NT2/D1 (cell line): ENCODE results near the gene GCK.

ENCODE experiments used
- SUZ12 ChIP-seq: IDR thresholded peaks from 2 replicates; pipeline ENCODE4 v1.6.1; 2011; ENCODE audit not compliant: insufficient read length, insufficient read depth; ENCODE audit errors: extremely low read depth
- YY1 ChIP-seq: IDR thresholded peaks from 2 replicates; pipeline ENCODE4 v1.6.1; 2011; ENCODE audit not compliant: insufficient read length, insufficient read depth
- ZNF274 ChIP-seq: IDR thresholded peaks from 2 replicates; pipeline ENCODE4 v1.6.1; 2011; ENCODE audit warnings: mild to moderate bottlenecking, low read depth, low read length

DNA sequence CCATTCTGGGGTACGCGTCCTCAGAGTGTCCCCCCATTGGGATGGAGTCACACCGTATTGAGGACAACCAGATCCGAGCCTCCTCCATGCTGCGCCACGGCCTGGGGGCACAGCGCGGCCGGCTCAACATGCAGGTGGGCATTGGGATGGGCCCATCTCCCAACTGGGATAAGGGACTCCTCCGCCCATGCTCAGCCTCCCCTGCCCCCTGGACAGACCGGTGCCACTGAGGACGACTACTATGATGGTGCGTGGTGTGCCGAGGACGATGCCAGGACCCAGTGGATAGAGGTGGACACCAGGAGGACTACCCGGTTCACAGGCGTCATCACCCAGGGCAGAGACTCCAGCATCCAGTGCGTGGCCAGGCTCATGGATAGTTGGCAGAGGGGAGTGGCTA lies 79.2 kb downstream of the GCK start:
- no peak for TF ChIP-seq ZNF274
- TF ChIP-seq SUZ12: no peak
- TF ChIP-seq YY1: no peak
